ENCODE data around the gene FMNL1.

GRCh38 chr17:45273551-45273957 lies 51.9 kb downstream of the FMNL1 start:
- TF ChIP-seq POLR2AphosphoS5 (IDR thresholded peaks at IDR 0.05; ENCODE audit: borderline replicate concordance, low read depth, low read length): no peak
- TF ChIP-seq EZH2 (IDR thresholded peaks at IDR 0.05): no peak
